Keratinocyte (primary cell): ENCODE data around the gene TSPYL1. TPM values are rescaled to one million over a fixed set of nuclear protein-coding genes. Genes with fewer than 3 reads are reported as not detected.

Experiments used
- DNase-seq: peaks from one replicate; pipeline ENCODE4 v3.0.0-alpha.2; 2011; ENCODE audit warnings: low read depth, missing footprints, low spot score
- FAIRE-seq: peaks from 2 replicates; lab custom pipeline; 2011; peaks lifted over from hg19 to GRCh38; lab: Jason Lieb, UNC
- H2AFZ ChIP-seq: 2 replicates; pipeline ENCODE4 v1.6.0; 2012; ENCODE audit warnings: low read length, control low read depth, inconsistent platforms; ENCODE audit not compliant: control insufficient read depth
- H3K27ac ChIP-seq: 2 replicates; pipeline ENCODE4 v1.5.1; 2011; ENCODE audit warnings: low read length; ENCODE audit not compliant: control insufficient read depth, insufficient read depth
- H3K27me3 ChIP-seq: 3 replicates; pipeline ENCODE4 v1.6.0; 2011; ENCODE audit warnings: low read length; ENCODE audit not compliant: control insufficient read depth, insufficient read depth; ENCODE audit errors: extremely low read depth
- H3K36me3 ChIP-seq, 2 experiments: 2 replicates in 1 of 2; 3 replicates in 1 of 2; pipeline ENCODE4 v1.5.1; 2011; ENCODE audit warnings: low read length in 2 of 2, mild to moderate bottlenecking in 1 of 2; ENCODE audit not compliant: control insufficient read depth in 2 of 2, insufficient read depth in 2 of 2; ENCODE audit errors: extremely low read depth in 1 of 2
- H3K4me1 ChIP-seq: 3 replicates; pipeline ENCODE4 v1.5.1; 2011; ENCODE audit warnings: low read length; ENCODE audit not compliant: control insufficient read depth, insufficient read depth; ENCODE audit errors: extremely low read depth
- H3K4me2 ChIP-seq: 3 replicates; pipeline ENCODE4 v1.6.0; 2011; ENCODE audit warnings: low read depth, low read length; ENCODE audit not compliant: control insufficient read depth, insufficient read depth; ENCODE audit errors: extremely low read depth
- H3K4me3 ChIP-seq, 3 experiments: fragments of 200-600 bp in 1 of 3; sonication (generic) in 1 of 3; 2 replicates in 2 of 3; 3 replicates in 1 of 3; pipeline ENCODE4 v1.5.1; 2011 to 2016; ENCODE audit warnings: low read length in 3 of 3, mild to moderate bottlenecking in 3 of 3, control low read depth in 2 of 3, inconsistent platforms in 1 of 3, low read depth in 1 of 3, mixed read lengths in 1 of 3, mixed run types in 1 of 3, moderate library complexity in 1 of 3; ENCODE audit not compliant: control insufficient read depth in 2 of 3, insufficient read depth in 2 of 3; ENCODE audit errors: extremely low read depth in 1 of 3
- H3K79me2 ChIP-seq: 2 replicates; pipeline ENCODE4 v1.6.0; 2012; ENCODE audit warnings: low read length; ENCODE audit not compliant: control insufficient read depth, insufficient read depth
- H3K9ac ChIP-seq: 3 replicates; pipeline ENCODE4 v1.6.0; 2011; ENCODE audit warnings: low read length; ENCODE audit not compliant: control insufficient read depth, insufficient read depth; ENCODE audit errors: extremely low read depth
- H3K9me1 ChIP-seq: 3 replicates; pipeline ENCODE4 v1.6.0; 2011; ENCODE audit warnings: low read length; ENCODE audit not compliant: control insufficient read depth, insufficient read depth; ENCODE audit errors: extremely low read depth
- H3K9me3 ChIP-seq: 2 replicates; pipeline ENCODE4 v1.5.1; 2012; ENCODE audit warnings: low read depth, low read length; ENCODE audit not compliant: control insufficient read depth
- H4K20me1 ChIP-seq: 3 replicates; pipeline ENCODE4 v1.6.0; 2011; ENCODE audit warnings: low read length; ENCODE audit not compliant: control insufficient read depth, insufficient read depth; ENCODE audit errors: extremely low read depth
- EZH2 ChIP-seq: IDR thresholded peaks from one replicate; pipeline ENCODE4 v1.6.1; 2012; ENCODE audit warnings: inconsistent platforms, mild to moderate bottlenecking, low read length, moderate library complexity
- dilution Hi-C: fragments of 300-500 bp; cut with MboI; formaldehyde crosslinking; loops from one replicate; pipeline ENCODE4 v1.7.0; 2020; ENCODE audit warnings: low sequenced_read_pairs; ENCODE audit not compliant: extremely low pct_ligation_motif_present
- polyA plus RNA-seq, 5 experiments: library from polyadenylated mRNA; depleted of rRNA in 3 of 5; stranded (reverse) in 3 of 5; stranded (forward) in 1 of 5; unstranded in 1 of 5; fragments of >200 nt; gene quantifications; 1 replicate in 1 of 5; 2 replicates in 3 of 5; 3 replicates in 1 of 5; pipeline versions ENCODE4 v1.2.1 to v1.2.3, GENCODE V29; 2011 to 2012; ENCODE audit warnings: missing spikeins in 2 of 5, low read depth in 1 of 5, low replicate concordance in 1 of 5
- TF ChIP-seq, protein P1 (sequence below), 3 experiments: IDR thresholded peaks in 1 of 3; conservative IDR thresholded peaks in 1 of 3; optimal IDR thresholded peaks in 1 of 3; 2 replicates in 2 of 3; 3 replicates in 1 of 3; pipeline versions ENCODE3 to v1.5.1; 2011; ENCODE audit warnings: low read length in 3 of 3, mild to moderate bottlenecking in 3 of 3, moderate library complexity in 2 of 3, control low read depth in 1 of 3, inconsistent platforms in 1 of 3; ENCODE audit not compliant: insufficient read depth in 2 of 3; ENCODE audit errors: extremely low read depth in 1 of 3

Gene TSPYL1
- polyA plus RNA-seq, 1 donor (not counting 4 experiments of a cell fraction or from before 2014, with no cell fraction given): 75.6 TPM

GRCh38 chr6:116313101-116313776 lies 33.5 kb upstream of the TSPYL1 start:
- Histone ChIP-seq H4K20me1 (no peaks in the 10 kb centered on the region), H2AFZ (no peak overlapping the region), H3K4me2 (no peak overlapping the region), H3K79me2 (no peaks in the 10 kb centered on the region), H3K4me1 (no peaks in the 10 kb centered on the region), H3K9me3 (no peaks in the 10 kb centered on the region), H3K4me3 (no peak overlapping the region), H3K9me1 (no peaks in the 10 kb centered on the region), H3K27me3 (no peaks in the 10 kb centered on the region), H3K36me3 (no peaks in the 10 kb centered on the region), H3K9ac (no peak overlapping the region), H3K27ac (no peak overlapping the region)
- no peak for TF ChIP-seq EZH2
- TF ChIP-seq, protein P1, sequence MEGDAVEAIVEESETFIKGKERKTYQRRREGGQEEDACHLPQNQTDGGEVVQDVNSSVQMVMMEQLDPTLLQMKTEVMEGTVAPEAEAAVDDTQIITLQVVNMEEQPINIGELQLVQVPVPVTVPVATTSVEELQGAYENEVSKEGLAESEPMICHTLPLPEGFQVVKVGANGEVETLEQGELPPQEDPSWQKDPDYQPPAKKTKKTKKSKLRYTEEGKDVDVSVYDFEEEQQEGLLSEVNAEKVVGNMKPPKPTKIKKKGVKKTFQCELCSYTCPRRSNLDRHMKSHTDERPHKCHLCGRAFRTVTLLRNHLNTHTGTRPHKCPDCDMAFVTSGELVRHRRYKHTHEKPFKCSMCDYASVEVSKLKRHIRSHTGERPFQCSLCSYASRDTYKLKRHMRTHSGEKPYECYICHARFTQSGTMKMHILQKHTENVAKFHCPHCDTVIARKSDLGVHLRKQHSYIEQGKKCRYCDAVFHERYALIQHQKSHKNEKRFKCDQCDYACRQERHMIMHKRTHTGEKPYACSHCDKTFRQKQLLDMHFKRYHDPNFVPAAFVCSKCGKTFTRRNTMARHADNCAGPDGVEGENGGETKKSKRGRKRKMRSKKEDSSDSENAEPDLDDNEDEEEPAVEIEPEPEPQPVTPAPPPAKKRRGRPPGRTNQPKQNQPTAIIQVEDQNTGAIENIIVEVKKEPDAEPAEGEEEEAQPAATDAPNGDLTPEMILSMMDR (optimal IDR thresholded peaks at IDR 0.05 in 1 of 3, IDR thresholded peaks at IDR 0.05 in 1 of 3, conservative IDR thresholded peaks at IDR 0.05 in 1 of 3; ENCODE audit: extremely low read depth in 1 of 3, insufficient read depth in 2 of 3, low read length in 3 of 3): no peak
- dilution Hi-C loops: no loop called here
- DNase-seq (no peak), FAIRE-seq (no peak)

GRCh38 chr6:116309657-116310056 lies 29.9 kb upstream of the TSPYL1 start:
- Histone ChIP-seq H3K9me1 (no peaks in the 10 kb centered on the region), H4K20me1 (no peaks in the 10 kb centered on the region), H3K4me1 (no peaks in the 10 kb centered on the region), H3K4me2 (no peak overlapping the region), H3K9ac (no peak overlapping the region), H3K27ac (no peak overlapping the region), H3K4me3 (no peak overlapping the region), H3K27me3 (no peaks in the 10 kb centered on the region), H3K36me3 (no peaks in the 10 kb centered on the region), H2AFZ (no peak overlapping the region), H3K9me3 (no peaks in the 10 kb centered on the region), H3K79me2 (no peaks in the 10 kb centered on the region)
- FAIRE-seq (peak; percentile 17), DNase-seq (no peak)
- TF ChIP-seq EZH2: no peak
- TF ChIP-seq, protein P1 (optimal IDR thresholded peaks at IDR 0.05 in 1 of 3, IDR thresholded peaks at IDR 0.05 in 1 of 3, conservative IDR thresholded peaks at IDR 0.05 in 1 of 3; ENCODE audit: extremely low read depth in 1 of 3, insufficient read depth in 2 of 3, low read length in 3 of 3): no peak
- dilution Hi-C loops: no loop called here
